ENCODE data around the gene WDR64. TPM values are rescaled to one million over a fixed set of nuclear protein-coding genes. Genes with fewer than 3 reads are reported as not detected.

WDR64 gene
- total and polyA plus RNA-seq, 11 donors, result not detected

GRCh38 chr1:241607497-241607896, 44.6 kb upstream of the WDR64 start:
- ATAC-seq (no peak), DNase-seq (no peak)
- Histone ChIP-seq H3K27me3 (no peaks in the 10 kb centered on the region), H3K4me3 (no peak overlapping the region), H3K4me1 (peaks cover 0 to 39% (median 0%) of the 10 kb centered on the region in 12 donors), H3K36me3 (no peaks in the 10 kb centered on the region), H3K9me3 (no peaks in the 10 kb centered on the region), H3K27ac (no peak overlapping the region)
- intact Hi-C loops (cut with DNase I), result loop anchor here in 1 of 10 donors (10.0 kb wide), 1 partner anchor 387 kb away; the partner anchor contains the start of gene MAP1LC3C
- TF ChIP-seq, protein P1, sequence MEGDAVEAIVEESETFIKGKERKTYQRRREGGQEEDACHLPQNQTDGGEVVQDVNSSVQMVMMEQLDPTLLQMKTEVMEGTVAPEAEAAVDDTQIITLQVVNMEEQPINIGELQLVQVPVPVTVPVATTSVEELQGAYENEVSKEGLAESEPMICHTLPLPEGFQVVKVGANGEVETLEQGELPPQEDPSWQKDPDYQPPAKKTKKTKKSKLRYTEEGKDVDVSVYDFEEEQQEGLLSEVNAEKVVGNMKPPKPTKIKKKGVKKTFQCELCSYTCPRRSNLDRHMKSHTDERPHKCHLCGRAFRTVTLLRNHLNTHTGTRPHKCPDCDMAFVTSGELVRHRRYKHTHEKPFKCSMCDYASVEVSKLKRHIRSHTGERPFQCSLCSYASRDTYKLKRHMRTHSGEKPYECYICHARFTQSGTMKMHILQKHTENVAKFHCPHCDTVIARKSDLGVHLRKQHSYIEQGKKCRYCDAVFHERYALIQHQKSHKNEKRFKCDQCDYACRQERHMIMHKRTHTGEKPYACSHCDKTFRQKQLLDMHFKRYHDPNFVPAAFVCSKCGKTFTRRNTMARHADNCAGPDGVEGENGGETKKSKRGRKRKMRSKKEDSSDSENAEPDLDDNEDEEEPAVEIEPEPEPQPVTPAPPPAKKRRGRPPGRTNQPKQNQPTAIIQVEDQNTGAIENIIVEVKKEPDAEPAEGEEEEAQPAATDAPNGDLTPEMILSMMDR (IDR thresholded peaks at IDR 0.05), result no peak
- no peak for TF ChIP-seq POLR2A (IDR thresholded peaks at IDR 0.05)

DNA sequence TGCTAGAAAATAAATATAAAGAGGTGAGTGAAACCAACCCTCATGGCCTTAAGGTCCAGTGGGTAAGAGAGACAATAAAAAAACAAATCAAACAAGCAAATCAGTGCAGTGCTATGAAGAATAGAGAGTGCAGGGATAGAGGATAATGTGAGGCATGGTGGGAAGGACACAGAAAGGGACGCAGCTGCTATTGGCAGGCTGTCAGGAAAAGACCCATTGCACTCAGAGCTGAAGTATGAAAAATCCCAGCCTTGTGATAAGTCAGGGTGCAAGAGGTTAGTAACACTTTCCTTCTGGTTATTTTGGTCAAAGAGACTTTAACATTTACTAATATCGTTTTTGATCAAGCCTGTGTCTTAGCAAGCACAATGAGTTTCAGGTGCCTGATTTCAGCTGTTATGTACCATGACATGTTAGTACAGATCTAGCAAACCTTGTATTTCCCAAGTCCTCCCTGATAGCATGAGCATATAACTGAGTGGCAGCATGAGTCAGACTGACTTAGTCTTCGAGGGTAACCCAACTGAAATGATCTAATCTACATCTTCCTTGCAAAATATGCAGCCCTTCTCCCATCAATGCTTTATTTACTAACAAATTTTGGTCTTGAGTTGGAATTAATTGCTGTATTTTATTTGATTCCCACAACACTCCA, 43.6 kb upstream of the WDR64 start:
- ATAC-seq (no peak), DNase-seq (no peak)
- Histone ChIP-seq H3K27me3 (no peaks in the 10 kb centered on the region), H3K4me3 (no peak overlapping the region), H3K36me3 (no peaks in the 10 kb centered on the region), H3K27ac (no peak overlapping the region), H3K9me3 (no peaks in the 10 kb centered on the region), H3K4me1 (peaks cover 0 to 33% (median 0%) of the 10 kb centered on the region in 12 donors)
- 20 to 28% (median 21%) methylated on average over 3 of the region's 3 CpGs for WGBS, 4 donors
- TF ChIP-seq, protein P1 (IDR thresholded peaks at IDR 0.05), result no peak
- TF ChIP-seq POLR2A (IDR thresholded peaks at IDR 0.05), result no peak
- intact Hi-C loops (cut with DNase I), result loop anchor here in 1 of 10 donors (10.0 kb wide), 1 partner anchor 386 kb away; the partner anchor contains the start of gene MAP1LC3C

- intact Hi-C loops (cut with DNase I), result loop anchor here (5.0 to 10.0 kb wide), 12 partner anchors 75 to 407 kb away; partner anchors contain the start of genes MAP1LC3C (in 7 of the 10), EXO1 (in 1 of the 10) and KMO (in 1 of the 10)
- ATAC-seq (peak; percentile 67 to 78 (median 72)), DNase-seq (no peak)
Observed at GRCh38 chr1:241610056-241610815, 41.8 kb upstream of the WDR64 start.

More at GRCh38 chr1:241610056-241610815, 41.8 kb upstream of the WDR64 start:
- no peaks in the 10 kb centered on the region for H3K36me3 ChIP-seq
- 29 to 35% (median 32%) methylated on average over 8 of the region's 8 CpGs for WGBS, 4 donors
- H3K4me1 ChIP-seq, result peaks cover 0 to 18% (median 0%) of the 10 kb centered on the region in 12 donors
- H3K4me3 ChIP-seq, result no peak overlapping the region
- H3K9me3 ChIP-seq, result no peaks in the 10 kb centered on the region
- no peaks in the 10 kb centered on the region for H3K27me3 ChIP-seq
- TF ChIP-seq, protein P1 (IDR thresholded peaks at IDR 0.05), result no peak
- no peak for TF ChIP-seq POLR2A (IDR thresholded peaks at IDR 0.05)
- H3K27ac ChIP-seq, result no peak overlapping the region

All from heart left ventricle (tissue), 16 donors.